WTC11 (cell line): ENCODE data around the gene SMURF1. TPM values are rescaled to one million over a fixed set of nuclear protein-coding genes. Genes with fewer than 3 reads are reported as not detected.
A peak's percentile ranks its signal among the peaks of the same experiment; 100 is the strongest.

ENCODE experiments used
- ATAC-seq: fragments of 200-7000 bp; cut with Tn5 transposase; 2 replicates; pipeline ENCODE4 v1.10.0; 2021; ENCODE audit warnings: mild to moderate bottlenecking, moderate library complexity
- CTCF ChIA-PET: fragments of 300-600 bp; sonication (Branson Sonifier 250); formaldehyde crosslinking; loops from one replicate; lab custom pipeline; 2021; ENCODE audit warnings: antibody characterized with exemption; lab: Charles Lee
- POLR2A ChIA-PET: fragments of 350-600 bp; sonication (Branson Sonifier 250); formaldehyde crosslinking; loops from one replicate; lab custom pipeline; 2021; ENCODE audit warnings: antibody characterized with exemption; lab: Charles Lee
- DNase-seq: peaks from one replicate; pipeline ENCODE4 v3.0.0; 2021; ENCODE audit warnings: low spot score
- H3K27ac Mint-ChIP-seq: 2 replicates; pipeline ENCODE4 v1.8.0; 2021; ENCODE audit warnings: mixed read lengths
- H3K27me3 Mint-ChIP-seq: 2 replicates; pipeline ENCODE4 v1.8.0; 2021; ENCODE audit warnings: low read depth, mild to moderate bottlenecking, moderate library complexity, mixed read lengths
- H3K36me3 Mint-ChIP-seq: 2 replicates; pipeline ENCODE4 v1.8.0; 2021; ENCODE audit warnings: mixed read lengths
- H3K4me1 Mint-ChIP-seq: 2 replicates; pipeline ENCODE4 v1.8.0; 2022; ENCODE audit warnings: mixed read lengths
- H3K4me3 Mint-ChIP-seq: 2 replicates; pipeline ENCODE4 v1.8.0; 2021; ENCODE audit warnings: mild to moderate bottlenecking, moderate library complexity, mixed read lengths
- H3K9me3 Mint-ChIP-seq: 2 replicates; pipeline ENCODE4 v1.8.0; 2021; ENCODE audit warnings: mixed read lengths
- CREM ChIP-seq: sonication (generic); formaldehyde crosslinking; IDR thresholded peaks from 2 replicates; pipeline ENCODE4 v1.8.1; 2022; ENCODE audit warnings: mild to moderate bottlenecking, missing genetic modification reagents, moderate library complexity
- CTCF ChIP-seq: fragments of 200-600 bp; IDR thresholded peaks from 2 replicates; pipeline ENCODE4 v1.8.0; 2022; ENCODE audit warnings: antibody characterized with exemption
- E2F4 ChIP-seq: sonication (generic); formaldehyde crosslinking; IDR thresholded peaks from 2 replicates; pipeline ENCODE4 v1.8.1; 2022; ENCODE audit warnings: low read depth, mild to moderate bottlenecking, moderate library complexity, missing genetic modification reagents, borderline replicate concordance
- ETV6 ChIP-seq: sonication (generic); formaldehyde crosslinking; IDR thresholded peaks from 2 replicates; pipeline ENCODE4 v1.8.1; 2022; ENCODE audit warnings: mild to moderate bottlenecking, missing genetic modification reagents
- FOXJ3 ChIP-seq: sonication (generic); formaldehyde crosslinking; IDR thresholded peaks from 2 replicates; pipeline ENCODE4 v1.9.0; 2021; ENCODE audit warnings: missing genetic modification reagents, mild to moderate bottlenecking, borderline replicate concordance
- HMGA2 ChIP-seq: fragments of 250-450 bp; sonication (Bioruptor Pico); IDR thresholded peaks from 2 replicates; pipeline ENCODE4 v1.4.0; 2021; ENCODE audit warnings: mild to moderate bottlenecking, moderate library complexity
- JAZF1 ChIP-seq: fragments of 250-450 bp; sonication (Bioruptor Pico); IDR thresholded peaks from 2 replicates; pipeline ENCODE4 v1.9.0; 2021; ENCODE audit warnings: moderate library complexity, mild to moderate bottlenecking, inconsistent platforms
- JUN ChIP-seq: sonication (generic); formaldehyde crosslinking; IDR thresholded peaks from 2 replicates; pipeline ENCODE4 v1.8.0; 2023; ENCODE audit warnings: mild to moderate bottlenecking, missing genetic modification reagents
- MAX ChIP-seq: sonication (generic); formaldehyde crosslinking; IDR thresholded peaks from 2 replicates; pipeline ENCODE4 v1.8.0; 2022; ENCODE audit warnings: mild to moderate bottlenecking, missing genetic modification reagents
- MXD4 ChIP-seq: fragments of 250-450 bp; sonication (Bioruptor Pico); IDR thresholded peaks from 2 replicates; pipeline ENCODE4 v1.8.0; 2021; ENCODE audit warnings: mild to moderate bottlenecking, moderate library complexity, borderline replicate concordance
- PRDM15 ChIP-seq: sonication (generic); formaldehyde crosslinking; IDR thresholded peaks from 2 replicates; pipeline ENCODE4 v1.8.0; 2022; ENCODE audit warnings: missing genetic modification reagents
- USF1 ChIP-seq: sonication (generic); formaldehyde crosslinking; IDR thresholded peaks from 2 replicates; pipeline ENCODE4 v1.8.0; 2022; ENCODE audit warnings: mild to moderate bottlenecking, missing genetic modification reagents
- ZBTB43 ChIP-seq: sonication (generic); formaldehyde crosslinking; IDR thresholded peaks from 2 replicates; pipeline ENCODE4 v1.8.1; 2023; ENCODE audit warnings: mild to moderate bottlenecking, missing genetic modification reagents
- ZNF232 ChIP-seq: sonication (generic); formaldehyde crosslinking; IDR thresholded peaks from 2 replicates; pipeline ENCODE4 v1.8.0; 2022; ENCODE audit warnings: mild to moderate bottlenecking, missing genetic modification reagents
- ZNF317 ChIP-seq: sonication (generic); formaldehyde crosslinking; IDR thresholded peaks from 2 replicates; pipeline ENCODE4 v1.8.1; 2023; ENCODE audit warnings: low read depth, mild to moderate bottlenecking, moderate library complexity, missing genetic modification reagents, borderline replicate concordance
- ZNF425 ChIP-seq: fragments of 250-450 bp; sonication (Bioruptor Pico); conservative IDR thresholded peaks from 2 replicates; pipeline ENCODE4 v1.9.0; 2021; ENCODE audit warnings: mild to moderate bottlenecking
- total RNA-seq: library from RNA; stranded (reverse); gene quantifications from 3 replicates; pipeline ENCODE4 v1.2.3, GENCODE V29; 2021
- TF ChIP-seq, protein P1 (sequence below): sonication (generic); formaldehyde crosslinking; IDR thresholded peaks from 2 replicates; pipeline ENCODE4 v1.8.1; 2023; ENCODE audit warnings: mild to moderate bottlenecking, missing genetic modification reagents

SMURF1 gene
- total RNA-seq, 1 experiment from 2014 or later, result 23.2 TPM

GRCh38 chr7:99024066-99024465 lies 119.8 kb downstream of the SMURF1 start (continued):
- TF ChIP-seq E2F4 (CRISPR knock-in tag), result no peak
- no peak for TF ChIP-seq ZNF317 (CRISPR knock-in tag)
- TF ChIP-seq ZBTB43 (CRISPR knock-in tag), result no peak

DNA sequence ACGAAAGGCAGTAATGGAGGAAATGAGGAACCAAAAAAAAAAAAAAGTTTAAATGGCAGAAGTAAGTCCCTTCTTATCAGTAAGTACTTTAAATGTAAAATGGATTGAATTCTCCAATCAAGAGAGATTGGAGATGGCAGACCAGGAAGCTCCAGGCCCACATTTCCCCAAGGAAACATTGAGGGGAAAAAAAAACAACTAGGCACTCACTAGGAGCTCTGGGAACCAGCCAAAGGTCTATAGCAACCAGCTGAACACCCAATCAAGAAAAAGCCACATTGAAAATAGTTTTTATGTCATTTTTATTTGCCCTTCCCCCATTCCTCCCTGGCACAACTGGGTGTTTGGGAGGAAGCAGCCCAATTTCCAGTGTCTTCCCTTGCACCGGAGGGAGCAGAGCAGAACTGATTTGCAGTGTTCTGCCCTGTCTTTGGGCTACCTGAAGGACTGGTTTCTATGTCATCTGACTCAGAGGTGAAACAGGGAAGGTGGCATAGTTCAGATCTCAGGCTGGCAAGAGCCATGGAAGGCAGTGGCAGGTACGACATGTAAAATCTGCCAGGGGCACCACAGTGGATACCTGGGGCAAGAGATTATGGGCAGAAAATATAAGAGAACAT lies 121.9 kb downstream of the SMURF1 start:
- ATAC-seq (no peak), DNase-seq (no peak)
- no peaks in the 10 kb centered on the region for H3K27me3 Mint-ChIP-seq
- POLR2A ChIA-PET, result interaction anchor here (0.7 kb wide), 2 partner anchors 50 to 252 kb away, joined by 3 to 5 read pairs; no protein-coding TSS in a partner anchor
- peaks cover 14% of the 10 kb centered on the region for H3K36me3 Mint-ChIP-seq
- no peaks in the 10 kb centered on the region for H3K9me3 Mint-ChIP-seq
- CTCF ChIA-PET, result interaction anchor here (1.6 kb wide), 1 partner anchor 289 kb away, joined by 6 read pairs; no protein-coding TSS in a partner anchor
- 0 out of 2 replicates have a peak overlapping the region, but pooled peaks have one; percentile 68 for H3K27ac Mint-ChIP-seq
- TF ChIP-seq JAZF1 (no peak), MAX (CRISPR knock-in tag) (no peak), ETV6 (no peak), JUN (CRISPR knock-in tag) (no peak), ZNF232 (no peak), FOXJ3 (CRISPR knock-in tag) (no peak), CREM (CRISPR knock-in tag) (no peak), HMGA2 (CRISPR knock-in tag) (no peak)
- TF ChIP-seq, protein P1, sequence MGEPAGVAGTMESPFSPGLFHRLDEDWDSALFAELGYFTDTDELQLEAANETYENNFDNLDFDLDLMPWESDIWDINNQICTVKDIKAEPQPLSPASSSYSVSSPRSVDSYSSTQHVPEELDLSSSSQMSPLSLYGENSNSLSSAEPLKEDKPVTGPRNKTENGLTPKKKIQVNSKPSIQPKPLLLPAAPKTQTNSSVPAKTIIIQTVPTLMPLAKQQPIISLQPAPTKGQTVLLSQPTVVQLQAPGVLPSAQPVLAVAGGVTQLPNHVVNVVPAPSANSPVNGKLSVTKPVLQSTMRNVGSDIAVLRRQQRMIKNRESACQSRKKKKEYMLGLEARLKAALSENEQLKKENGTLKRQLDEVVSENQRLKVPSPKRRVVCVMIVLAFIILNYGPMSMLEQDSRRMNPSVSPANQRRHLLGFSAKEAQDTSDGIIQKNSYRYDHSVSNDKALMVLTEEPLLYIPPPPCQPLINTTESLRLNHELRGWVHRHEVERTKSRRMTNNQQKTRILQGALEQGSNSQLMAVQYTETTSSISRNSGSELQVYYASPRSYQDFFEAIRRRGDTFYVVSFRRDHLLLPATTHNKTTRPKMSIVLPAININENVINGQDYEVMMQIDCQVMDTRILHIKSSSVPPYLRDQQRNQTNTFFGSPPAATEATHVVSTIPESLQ (CRISPR knock-in tag), result no peak
- no peak overlapping the region for H3K4me3 Mint-ChIP-seq
- peaks cover 13% of the 10 kb centered on the region for H3K4me1 Mint-ChIP-seq

DNA sequence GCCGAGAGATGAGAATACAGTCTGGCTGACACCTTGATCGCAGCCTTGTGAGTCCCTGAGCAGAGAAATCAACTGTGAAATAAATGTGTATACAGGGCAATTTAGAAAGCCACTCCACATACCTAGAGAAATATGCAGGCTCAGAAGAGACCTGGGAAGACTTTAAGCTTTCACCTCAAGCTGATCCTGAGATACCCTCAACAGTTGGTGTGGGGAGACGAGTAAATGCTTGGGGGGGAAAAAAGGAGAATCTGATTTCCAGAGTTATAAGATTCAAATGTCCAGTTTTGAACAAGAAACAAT lies 123.5 kb downstream of the SMURF1 start:
- DNase-seq, result no peak
- Mint-ChIP-seq H3K9me3 (no peaks in the 10 kb centered on the region), H3K27me3 (no peaks in the 10 kb centered on the region), H3K36me3 (peaks cover 29% of the 10 kb centered on the region), H3K4me3 (no peak overlapping the region), H3K4me1 (peaks cover 13% of the 10 kb centered on the region), H3K27ac (peak overlapping the region; percentile 35)
- ChIA-PET CTCF (interaction anchor here (1.3 kb wide), 1 partner anchor 20 kb away, joined by 3 read pairs; no protein-coding TSS in a partner anchor), POLR2A (no interaction called here)
- no peak for ATAC-seq
- TF ChIP-seq MAX (CRISPR knock-in tag), result no peak
- no peak for TF ChIP-seq PRDM15 (CRISPR knock-in tag)
- no peak for TF ChIP-seq CTCF
- no peak for TF ChIP-seq MXD4
- TF ChIP-seq ZNF425, result no peak
- no peak for TF ChIP-seq USF1 (CRISPR knock-in tag)
